Heart left ventricle (tissue), 16 donors: ENCODE data around the gene SYNE2. TPM values are rescaled to one million over a fixed set of nuclear protein-coding genes. Genes with fewer than 3 reads are reported as not detected.

ENCODE experiments used
- ATAC-seq, 4 donors: fragments of 200-7000 bp; cut with Tn5 transposase; one replicate each; pipeline ENCODE4 v1.9.1; 2020 to 2022; ENCODE audit warnings: moderate library complexity in 4 of 4, mild to moderate bottlenecking in 3 of 4, moderate number of reproducible peaks in 1 of 4
- DNase-seq, 5 donors: peaks; one replicate each; pipeline ENCODE4 v3.0.0-alpha.2; 2020
- H3K27ac ChIP-seq, 12 donors: fragments of 200-600 bp; sonication (generic) in 4 of 12; one replicate each; pipeline versions ENCODE4 v1.5.0 to v1.8.0; 2016 to 2022; ENCODE audit warnings: mild to moderate bottlenecking in 2 of 12
- H3K27me3 ChIP-seq, 9 donors: fragments of 200-600 bp; sonication (generic) in 2 of 9; one replicate each; pipeline versions ENCODE4 v1.5.1 to v1.8.0; 2016 to 2022; ENCODE audit warnings: mild to moderate bottlenecking in 3 of 9
- H3K36me3 ChIP-seq, 9 donors: fragments of 200-600 bp; sonication (generic) in 2 of 9; one replicate each; pipeline versions ENCODE4 v1.5.0 to v1.8.0; 2018 to 2022; ENCODE audit warnings: mild to moderate bottlenecking in 2 of 9
- H3K4me1 ChIP-seq, 12 donors: fragments of 200-600 bp; sonication (generic) in 4 of 12; one replicate each; pipeline versions ENCODE4 v1.5.0 to v1.8.0; 2016 to 2022; ENCODE audit warnings: mild to moderate bottlenecking in 3 of 12
- H3K4me3 ChIP-seq, 12 donors: fragments of 200-600 bp; sonication (generic) in 4 of 12; one replicate each; pipeline versions ENCODE4 v1.5.0 to v1.8.0; 2017 to 2022; ENCODE audit warnings: mild to moderate bottlenecking in 9 of 12, moderate library complexity in 4 of 12
- H3K9me3 ChIP-seq, 12 donors: fragments of 200-600 bp; sonication (generic) in 4 of 12; one replicate each; pipeline versions ENCODE4 v1.5.0 to v1.8.0; 2016 to 2022; ENCODE audit warnings: mild to moderate bottlenecking in 1 of 12
- CTCF ChIP-seq, 12 donors: fragments of 200-600 bp; sonication (generic) in 4 of 12; IDR thresholded peaks; one replicate each; pipeline versions ENCODE4 v1.5.0 to v1.8.0; 2018 to 2022; ENCODE audit warnings: antibody characterized with exemption in 12 of 12, mild to moderate bottlenecking in 5 of 12
- POLR2A ChIP-seq, 2 donors: fragments of 450-650 bp; IDR thresholded peaks; one replicate each; pipeline ENCODE4 v1.6.1; 2017; ENCODE audit warnings: antibody characterized with exemption in 2 of 2, mild to moderate bottlenecking in 2 of 2, moderate library complexity in 2 of 2
- WGBS, 4 donors: extraction: QIAGEN DNeasy Blood & Tissue Kit in 2 of 4; methylation state at CpG; one replicate each; pipeline versions ENCODE4 v1.1.5 to v1.1.7; 2013 to 2018; 5-methylcytosine and 5-hydroxymethylcytosine counted together
- intact Hi-C, 10 donors: fragments of 100-400 bp; cut with DNase I; formaldehyde crosslinking; loops; one replicate each; pipeline versions ENCODE4 v1.11.1 to v1.14.2; 2022
- polyA plus RNA-seq, 2 donors: library from polyadenylated mRNA; stranded (reverse); fragments of 200-250 nt; gene quantifications; one replicate each; pipeline ENCODE4 v1.2.3, GENCODE V29; 2013
- total RNA-seq, 9 donors: library from RNA; depleted of rRNA in 2 of 9; stranded (reverse); fragments of >200 nt in 2 of 9; fragmentation: NEBNext Ultra II Directional in 3 of 9; extraction: Animal tissue kit (Norgen Biotek cat#: 25700) in 3 of 9; gene quantifications; one replicate each; pipeline versions ENCODE4 v1.1.0 to v1.2.4, GENCODE V29; 2016 to 2023
- donor health status: ischemic (EF 13 %, LVEDD 7.1; RV severe dilation, severe dysfunction).
- donor health status: healthy with polysubstance abuse.
- donor health status: DM: no; HTN: yes; CAD: no.
- donor health status: DM: no; HTN: no; CAD: no.
- donor health status: ischemic (EF 25% LVEDD 6.9; RV normal size, moderate dysfunction).
- donor health status: ischemic (EF 25% LVEDD 5.7; RV mildly dilated, moderate dysfunction).
- donor health status: healthy.
- donor health status: DM: yes; HTN: yes; CAD: no.
- donor health status: ischemic (EF 35%, LVEDD 5.7; RV mildly dilated, moderate dysfunction).
- donor health status: nonischemic (EF 11% LVEDD 7.7; RV severe dilation, severe dysfunction).
- donor health status: DM: yes; HTN: yes; CAD: no.
- donor health status: PGD.
- donor health status: ischemic (EF 29% LVEDD 5.4; RV normal size, mild dysfunction).
- donor health status: nonischemic (EF 23%, LVEDD 6.1; RV moderate dilation, normal function).

Gene SYNE2
- total and polyA plus RNA-seq, 11 donors: 58.2 to 255 (median 111) TPM

GRCh38 chr14:64062381-64063115 is 209.7 kb downstream of the SYNE2 start:
- Histone ChIP-seq H3K27me3 (no peaks in the 10 kb centered on the region), H3K36me3 (peaks cover 0 to 55% (median 46%) of the 10 kb centered on the region in 9 donors), H3K27ac (no peak overlapping the region), H3K4me3 (no peak overlapping the region), H3K9me3 (no peaks in the 10 kb centered on the region), H3K4me1 (no peaks in the 10 kb centered on the region)
- ATAC-seq (no peak), DNase-seq (no peak)
- intact Hi-C loops: no loop called here
- WGBS, 4 donors: 78 to 82% (median 80%) methylated on average over 7 of the region's 7 CpGs
- no peak for TF ChIP-seq CTCF (IDR thresholded peaks at IDR 0.05)
- no peak for TF ChIP-seq POLR2A (IDR thresholded peaks at IDR 0.05)

GRCh38 chr14:64064447-64064846 is 211.6 kb downstream of the SYNE2 start:
- no peaks in the 10 kb centered on the region for H3K4me1 ChIP-seq
- no peaks in the 10 kb centered on the region for H3K27me3 ChIP-seq
- intact Hi-C loops: no loop called here
- whole genome bisulfite sequencing, 4 donors: 95 to 97% (median 96%) methylated on average over 2 of the region's 2 CpGs
- H3K27ac ChIP-seq: no peak overlapping the region
- no peak overlapping the region for H3K4me3 ChIP-seq
- no peak for DNase-seq
- no peak for ATAC-seq
- no peaks in the 10 kb centered on the region for H3K9me3 ChIP-seq
- TF ChIP-seq POLR2A (IDR thresholded peaks at IDR 0.05) (no peak), CTCF (IDR thresholded peaks at IDR 0.05) (no peak)
- peaks cover 0 to 61% (median 45%) of the 10 kb centered on the region in 9 donors for H3K36me3 ChIP-seq

- ATAC-seq: no peak
- H3K36me3 ChIP-seq: peaks cover 0 to 90% (median 70%) of the 10 kb centered on the region in 9 donors
- intact Hi-C loops: no loop called here
- H3K27ac ChIP-seq: no peak overlapping the region
- H3K4me1 ChIP-seq: no peaks in the 10 kb centered on the region
- no peak overlapping the region for H3K4me3 ChIP-seq
- no peaks in the 10 kb centered on the region for H3K9me3 ChIP-seq
- no peak for DNase-seq
- no peaks in the 10 kb centered on the region for H3K27me3 ChIP-seq
- 65 to 87% (median 83%) methylated on average over 5 of the region's 5 CpGs for WGBS, 4 donors
- TF ChIP-seq POLR2A (IDR thresholded peaks at IDR 0.05): no peak
These were observed 217.0 kb downstream of the SYNE2 start for GRCh38 chr14:64069634-64070359.

- DNase-seq: no peak
- peaks cover 0 to 87% (median 58%) of the 10 kb centered on the region in 9 donors for H3K36me3 ChIP-seq
- WGBS, 4 donors: 68 to 70% (median 69%) methylated on average over 2 of the region's 2 CpGs
- no peak overlapping the region for H3K4me3 ChIP-seq
- no peaks in the 10 kb centered on the region for H3K27me3 ChIP-seq
- H3K27ac ChIP-seq: no peak overlapping the region
- no peak for ATAC-seq
- intact Hi-C loops: no loop called here
- no peaks in the 10 kb centered on the region for H3K9me3 ChIP-seq
- no peak for TF ChIP-seq POLR2A (IDR thresholded peaks at IDR 0.05)
- no peak for TF ChIP-seq CTCF (IDR thresholded peaks at IDR 0.05)
- H3K4me1 ChIP-seq: no peaks in the 10 kb centered on the region
These were observed 222.3 kb downstream of the SYNE2 start for GRCh38 chr14:64074961-64075612.
